Skin of body (tissue), 2 donors: Measurements from ENCODE around the gene CFAP43. TPM values are rescaled to one million over a fixed set of nuclear protein-coding genes. Genes with fewer than 3 reads are reported as not detected.

Experiments used
- DNase-seq: peaks from one replicate; lab custom pipeline; 2025; lab: John Stamatoyannopoulos, UW
- total RNA-seq: library from RNA; depleted of rRNA; stranded (reverse); fragments of >200 nt; gene quantifications from one replicate; pipeline ENCODE4 v1.2.3, GENCODE V29; 2014

Gene CFAP43
- total RNA-seq, 1 donor from 2014 or later: 1.6 TPM

DNA sequence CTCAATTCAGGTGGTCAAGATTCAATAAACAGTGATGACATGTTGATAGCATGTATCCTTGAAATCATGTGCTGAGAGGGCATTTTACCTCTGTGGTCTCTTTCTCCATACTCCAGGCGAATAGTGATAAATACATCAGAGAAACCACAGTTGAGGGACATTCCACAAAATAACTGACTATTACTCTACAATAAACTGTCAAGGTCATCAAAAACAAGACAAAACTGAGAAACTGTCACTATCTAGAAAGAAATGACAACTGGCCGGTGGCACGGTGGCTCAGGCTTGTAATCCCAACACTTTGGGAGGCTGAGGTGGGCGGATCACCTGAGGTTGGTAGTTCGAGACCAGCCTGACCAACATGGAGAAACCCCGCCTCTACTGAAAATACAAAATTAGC is 94.0 kb downstream of the CFAP43 start:
- DNase-seq: no peak

DNA sequence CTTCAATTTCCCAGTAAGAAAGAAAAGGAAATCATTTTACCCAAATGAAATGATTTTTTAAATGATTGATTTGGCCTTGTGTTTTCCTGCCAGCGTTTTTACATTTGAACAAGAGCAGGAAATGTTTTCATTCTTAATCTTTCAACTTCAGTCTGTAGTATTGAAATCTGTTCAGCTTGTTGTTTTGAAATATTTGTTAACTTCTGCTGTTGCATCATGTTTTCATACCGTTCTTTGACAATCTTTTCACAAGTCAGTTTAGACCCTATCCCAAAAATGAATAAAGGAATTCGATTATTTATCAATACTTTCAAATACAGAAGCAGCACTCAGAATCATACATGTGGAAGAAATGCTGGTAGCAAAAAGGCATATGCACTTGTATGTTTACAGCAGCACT is 102.1 kb downstream of the CFAP43 start:
- DNase-seq: no peak

DNA sequence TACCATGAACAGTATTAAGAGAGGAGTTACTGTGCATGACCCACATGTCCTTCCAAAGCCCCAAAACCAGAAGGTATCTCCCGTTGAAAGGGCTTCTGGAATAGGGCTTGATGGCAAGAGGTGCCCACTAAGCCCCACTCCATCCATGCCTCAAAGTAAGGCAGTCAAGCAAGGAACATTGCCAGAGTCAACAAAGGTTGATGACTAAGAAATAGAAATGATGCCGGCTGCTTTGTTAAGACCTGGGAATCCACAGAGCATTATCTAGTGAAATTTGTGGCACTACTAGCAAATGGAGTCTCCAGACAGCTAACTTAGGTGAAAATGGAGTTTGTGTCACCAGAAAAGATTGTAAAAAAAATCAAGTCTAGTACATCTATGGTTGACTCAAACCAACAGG is 104.0 kb downstream of the CFAP43 start:
- DNase-seq: no peak

DNA sequence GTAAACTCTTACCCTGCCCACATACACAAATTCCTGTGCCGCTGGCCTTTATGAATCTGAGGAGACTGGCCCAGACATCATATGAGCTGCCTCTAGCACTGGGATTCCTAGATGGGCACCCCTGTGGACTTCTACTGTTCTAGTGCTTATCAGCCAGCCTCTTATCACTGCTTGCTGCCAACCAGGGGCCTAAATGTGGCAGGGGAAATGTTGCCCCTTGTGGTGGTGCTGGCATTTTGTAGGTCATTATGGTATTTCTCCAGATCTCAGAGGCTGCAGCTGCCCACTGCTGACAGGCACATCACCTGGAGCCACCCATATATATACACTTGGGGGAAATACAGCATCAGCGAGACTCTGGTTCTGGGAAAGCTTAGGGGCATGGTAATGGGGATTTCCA is 104.8 kb downstream of the CFAP43 start:
- no peak for DNase-seq

DNA sequence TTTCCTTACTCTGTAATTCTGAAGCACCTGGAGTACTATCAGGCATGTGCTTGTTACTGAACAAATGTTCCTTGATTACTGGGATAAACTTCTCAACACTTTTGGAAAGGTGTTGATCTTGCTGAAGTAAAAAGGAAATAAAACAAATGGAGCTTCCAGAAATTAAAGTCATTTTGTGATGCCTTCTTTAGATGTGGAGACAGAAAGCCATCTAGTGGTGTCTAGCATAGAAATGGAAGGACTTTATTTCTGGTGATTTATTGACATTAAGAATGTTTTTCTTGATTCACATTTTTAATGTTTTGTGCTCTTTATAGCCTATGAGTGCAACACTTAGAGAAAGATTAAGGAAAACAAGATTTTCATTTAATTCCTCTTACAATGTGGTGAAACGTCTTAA is 108.8 kb downstream of the CFAP43 start:
- no peak for DNase-seq

DNA sequence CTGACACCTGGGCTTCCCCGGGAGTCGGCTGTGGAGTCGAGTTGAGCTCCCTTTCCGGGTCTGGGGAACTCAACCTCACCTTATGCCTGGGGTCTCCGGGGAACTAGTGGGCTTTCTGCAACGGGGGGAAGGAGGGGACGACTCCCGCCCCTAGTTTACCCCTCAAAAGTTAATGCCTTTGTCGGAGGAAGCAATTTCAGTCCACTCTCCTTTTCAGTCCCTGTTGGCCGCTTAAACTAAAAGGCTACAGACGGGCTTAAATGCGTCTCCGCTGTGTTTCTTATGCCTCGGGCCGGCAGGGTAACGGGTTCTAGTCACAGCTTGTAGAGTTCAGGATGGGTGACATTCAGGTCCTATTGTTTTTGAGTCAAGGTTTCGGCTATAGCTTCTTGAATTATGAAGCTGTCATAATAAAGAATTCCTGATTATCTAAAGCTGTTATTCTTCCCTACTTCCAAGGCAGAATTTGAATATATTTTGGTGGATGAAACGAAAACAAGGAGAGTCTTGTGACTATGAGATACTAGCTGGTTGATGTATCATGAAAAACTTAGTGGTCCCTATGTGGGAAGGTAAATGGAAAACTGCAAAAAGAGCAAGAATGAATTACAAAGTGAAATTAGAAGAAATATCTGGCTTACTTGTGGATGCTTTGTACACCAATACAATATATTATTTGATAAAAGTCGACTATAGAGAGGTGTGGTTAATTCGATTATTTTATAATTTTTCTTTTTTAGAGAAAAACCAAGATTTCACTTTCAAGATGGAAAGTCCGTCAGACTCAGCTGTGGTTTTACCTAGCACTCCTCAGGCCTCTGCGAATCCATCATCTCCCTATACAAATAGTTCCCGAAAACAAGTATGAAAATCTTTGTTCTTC is 109.7 kb downstream of the CFAP43 start:
- no peak for DNase-seq

DNA sequence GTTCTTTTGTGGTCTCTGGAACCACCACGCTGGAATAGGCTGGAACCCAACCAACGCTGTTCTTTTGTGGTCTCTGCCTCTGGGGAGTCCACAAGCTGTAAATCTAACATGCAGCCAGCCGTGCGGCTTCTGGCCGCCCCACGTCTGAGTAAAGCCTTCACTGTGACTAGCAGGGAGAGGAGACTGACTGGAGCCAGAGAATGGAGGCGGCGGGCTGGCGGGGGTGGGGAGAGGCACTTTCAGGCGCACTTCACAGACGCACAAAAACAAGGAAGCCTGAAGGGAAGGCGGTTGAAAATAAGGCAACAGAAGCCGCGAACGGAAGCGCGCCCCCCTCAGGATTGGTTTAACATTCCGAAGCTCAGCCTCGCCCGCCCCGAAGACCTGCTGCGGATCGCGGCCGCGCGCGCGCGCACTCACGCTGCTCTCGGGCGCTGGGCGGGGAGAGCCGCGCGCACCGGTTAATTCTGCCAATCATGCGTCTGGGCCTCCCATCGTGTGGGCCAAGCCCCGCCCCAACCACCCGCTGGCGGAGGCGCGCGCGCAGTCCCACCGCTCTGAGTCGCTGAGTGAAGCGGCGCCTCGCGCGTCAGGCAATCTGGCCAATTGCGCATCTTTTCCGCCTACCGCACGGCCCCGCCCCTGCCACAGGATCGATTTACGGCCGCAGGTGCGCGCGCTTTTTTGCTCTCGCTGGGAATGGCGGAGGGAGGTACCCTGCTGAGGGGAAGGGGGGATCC is 110.5 kb downstream of the CFAP43 start, which contains the start of gene SFR1:
Gene SFR1, plus strand, starts transcription at position 687 of the 740 bp plus-strand sequence. Its CDS starts 13 bp downstream, at position 700.
- peak; percentile 99 for DNase-seq

DNA sequence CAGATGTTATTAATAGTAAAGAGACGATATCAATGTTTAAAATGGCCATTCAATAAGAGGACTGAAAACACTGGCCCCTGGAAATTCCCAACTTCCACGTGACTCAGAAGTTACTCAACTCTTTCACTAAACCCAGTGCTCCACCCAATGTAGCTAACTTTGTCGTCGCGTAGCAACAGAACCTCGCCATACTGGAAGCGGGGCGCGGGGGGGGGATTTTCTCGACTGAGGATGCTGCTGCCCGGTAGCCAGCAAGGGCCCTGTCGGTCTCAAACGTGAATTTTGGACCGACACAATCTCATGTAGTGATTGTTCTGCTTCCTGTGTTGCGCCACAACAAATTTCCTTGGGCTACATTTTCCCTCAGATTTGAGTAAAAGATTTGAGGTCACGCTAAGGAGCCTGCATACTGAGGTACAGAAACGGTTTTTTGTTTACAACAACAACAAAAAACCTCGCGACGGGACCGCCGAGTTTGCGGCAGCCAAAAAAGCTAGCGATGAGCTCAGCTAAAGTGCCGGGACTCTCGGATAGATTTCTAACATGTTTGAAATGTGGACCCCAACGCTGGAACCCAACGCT is 111.2 kb downstream of the CFAP43 start:
- DNase-seq: peak; percentile 95

DNA sequence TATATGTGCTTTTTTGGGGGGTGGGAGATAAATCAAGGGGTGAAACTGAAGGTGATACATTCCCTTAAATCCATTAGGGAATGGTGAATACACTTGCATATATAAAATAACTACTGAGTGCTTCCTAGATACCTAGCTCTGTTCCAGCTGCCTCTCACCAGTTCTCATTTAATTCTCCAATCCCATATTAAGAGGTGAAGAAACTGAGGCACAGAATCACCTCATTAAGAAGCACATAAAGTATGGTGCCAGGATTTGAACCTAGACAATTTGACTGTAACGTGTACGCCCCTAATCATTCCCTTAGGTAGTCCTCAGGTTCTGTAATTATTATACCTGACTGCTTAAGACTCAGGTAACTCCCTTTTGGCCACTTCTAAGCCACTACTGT is 111.7 kb downstream of the CFAP43 start:
- no peak for DNase-seq

DNA sequence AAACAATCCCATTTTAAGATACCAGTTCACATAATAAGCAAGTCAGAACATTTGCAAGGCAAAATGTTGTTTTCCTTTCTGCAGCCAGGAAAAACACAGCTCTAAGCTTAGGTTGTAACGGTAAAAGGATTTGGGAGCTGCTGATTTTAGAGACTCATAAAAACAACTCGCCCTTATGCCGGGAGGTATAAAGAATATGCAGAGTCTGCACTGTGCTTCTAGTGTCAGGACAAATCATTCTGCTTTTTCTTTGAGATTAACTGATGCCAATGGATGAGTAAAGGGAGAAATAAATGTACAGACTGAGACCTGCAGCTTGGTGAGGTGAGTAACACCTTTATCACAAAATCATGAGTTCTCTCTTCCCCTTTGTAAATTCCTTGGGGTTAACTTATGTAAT is 112.2 kb downstream of the CFAP43 start:
- no peak for DNase-seq

DNA sequence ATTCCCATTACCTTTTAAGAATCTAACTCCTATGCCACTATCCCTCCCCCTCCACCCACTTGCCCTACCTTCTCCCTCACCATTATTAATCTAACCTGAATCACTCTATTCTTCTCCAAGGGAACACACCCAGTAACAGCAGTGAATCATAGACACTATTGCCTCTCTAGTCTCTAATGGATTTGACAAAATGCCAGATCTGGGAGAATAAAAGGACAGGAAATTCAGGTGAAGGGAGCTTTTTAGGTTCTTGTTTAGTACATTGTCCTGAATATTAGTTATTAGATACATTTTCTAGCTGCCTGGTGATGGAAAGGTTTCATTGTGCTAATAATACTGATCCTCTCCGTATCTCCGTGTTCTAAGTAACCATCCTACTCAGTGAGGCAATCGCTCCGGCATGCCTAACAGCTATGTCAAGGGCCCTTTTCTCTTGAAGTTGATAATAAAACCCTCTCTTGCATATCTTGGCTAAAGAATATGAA is 114.3 kb downstream of the CFAP43 start:
- no peak for DNase-seq

DNA sequence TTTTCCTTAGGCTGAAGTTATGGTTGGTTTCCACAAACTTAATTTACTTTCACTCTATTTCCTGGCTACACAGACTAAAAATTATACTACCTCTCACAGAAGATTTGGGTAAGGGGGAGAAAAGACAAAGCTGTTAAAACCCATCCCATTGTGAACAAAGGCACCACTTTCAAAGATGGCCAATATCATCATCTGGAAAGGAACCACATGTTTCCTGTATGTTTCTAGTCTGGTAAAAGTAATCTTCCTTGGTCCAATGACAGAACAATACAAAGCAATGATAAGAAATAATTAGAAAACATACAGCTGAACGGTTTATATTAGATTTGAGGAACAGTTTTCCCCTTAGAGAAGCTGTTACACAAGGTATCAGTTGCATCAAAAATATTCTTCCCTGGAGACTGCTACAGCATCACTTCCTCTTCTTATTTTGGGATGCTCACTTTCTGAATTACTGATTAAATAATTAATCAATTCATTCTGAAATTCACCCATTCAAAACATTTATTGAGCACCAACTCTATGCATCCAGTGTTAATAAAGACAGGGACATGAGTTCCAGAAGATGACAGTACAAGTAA is 118.7 kb downstream of the CFAP43 start:
- DNase-seq: no peak

DNA sequence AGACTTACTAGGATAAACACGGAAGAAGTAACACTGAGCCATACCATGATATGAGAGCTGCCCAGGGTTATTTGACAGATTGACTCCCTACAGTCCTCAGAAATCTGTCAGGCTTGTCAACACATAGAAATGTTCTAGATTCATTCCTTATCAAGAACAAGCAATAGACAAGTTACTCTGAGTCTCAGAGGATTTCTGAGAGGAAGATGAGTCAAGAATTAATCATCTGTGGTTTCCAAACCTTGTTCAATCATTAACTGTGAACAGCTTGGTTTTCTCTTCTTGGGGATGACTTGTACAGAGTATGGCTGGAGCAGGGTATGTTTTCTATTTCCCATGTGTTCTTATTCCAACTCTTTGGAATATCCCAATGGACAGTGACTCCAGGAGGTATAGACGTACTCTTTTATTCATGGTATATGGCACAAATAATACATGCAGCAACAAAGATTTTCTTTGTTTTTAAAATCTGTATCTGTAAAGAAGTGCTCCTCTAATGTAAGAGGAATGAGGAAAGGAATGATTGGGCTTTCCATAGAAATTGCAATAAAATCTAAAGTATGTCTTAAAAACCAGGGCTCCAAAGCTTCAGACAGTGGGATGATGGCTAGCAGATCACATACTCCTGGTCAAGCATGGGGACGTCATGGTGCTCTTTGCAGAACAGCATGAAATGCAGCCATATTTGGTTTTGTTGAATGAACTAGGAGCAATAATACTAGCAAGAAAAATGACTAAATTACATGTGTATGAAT is 122.1 kb downstream of the CFAP43 start:
- no peak for DNase-seq

DNA sequence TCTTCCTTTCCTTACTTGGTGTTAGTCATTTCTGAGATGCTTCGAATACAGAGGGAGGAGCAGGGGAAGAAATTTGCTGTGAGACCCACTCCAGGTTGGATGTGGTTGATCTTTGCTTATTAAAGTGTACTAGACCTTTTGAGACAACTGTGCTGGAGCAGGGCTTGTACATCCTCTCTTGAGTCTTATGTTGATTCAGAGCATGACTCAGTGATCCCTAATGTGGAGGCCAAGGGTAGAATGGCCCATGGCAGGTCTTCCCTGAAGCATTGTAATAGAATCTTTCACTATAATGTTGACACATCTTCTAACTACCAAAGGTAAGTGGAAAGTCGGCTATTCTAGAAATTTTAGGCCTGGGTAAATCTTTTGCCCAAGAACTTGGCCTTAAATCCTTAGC is 127.2 kb downstream of the CFAP43 start:
- no peak for DNase-seq

DNA sequence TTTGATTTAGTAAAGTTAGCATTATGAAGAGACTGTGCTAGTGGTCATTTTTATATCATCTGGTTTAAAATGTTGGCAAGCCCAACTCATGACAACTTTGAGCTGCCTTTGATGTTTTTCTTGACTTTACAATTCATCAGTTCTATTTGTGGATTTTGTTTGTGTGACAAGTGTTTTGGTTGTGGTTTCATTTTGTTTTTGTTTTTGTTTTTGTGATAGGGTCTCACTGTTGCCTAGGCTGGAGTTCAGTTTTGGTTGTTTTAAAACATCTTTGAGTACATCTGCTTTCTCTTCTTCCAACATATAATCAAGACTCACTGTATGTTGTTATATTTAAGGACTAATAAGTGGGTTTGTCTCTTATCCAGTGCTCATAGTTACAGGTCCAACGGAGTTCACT is 127.7 kb downstream of the CFAP43 start:
- DNase-seq: no peak

DNA sequence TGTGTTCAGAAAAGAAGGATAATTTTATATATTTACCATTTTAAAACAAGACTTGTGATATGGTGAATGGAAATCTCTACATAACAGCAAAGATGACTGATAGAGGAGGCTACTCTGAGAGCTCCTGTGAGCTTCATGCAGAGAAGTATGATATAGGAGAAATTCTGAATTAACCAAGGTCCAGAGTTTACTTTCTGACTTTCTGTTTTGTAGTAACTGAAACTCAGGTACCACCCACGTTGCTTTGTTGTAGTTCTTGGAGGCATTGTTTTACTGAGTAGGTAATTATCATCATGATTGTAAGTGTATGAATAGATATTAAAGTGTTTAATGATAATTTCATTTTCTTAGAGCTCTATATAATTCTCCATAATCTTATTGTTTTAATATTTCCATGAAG is 128.2 kb downstream of the CFAP43 start:
- no peak for DNase-seq

DNA sequence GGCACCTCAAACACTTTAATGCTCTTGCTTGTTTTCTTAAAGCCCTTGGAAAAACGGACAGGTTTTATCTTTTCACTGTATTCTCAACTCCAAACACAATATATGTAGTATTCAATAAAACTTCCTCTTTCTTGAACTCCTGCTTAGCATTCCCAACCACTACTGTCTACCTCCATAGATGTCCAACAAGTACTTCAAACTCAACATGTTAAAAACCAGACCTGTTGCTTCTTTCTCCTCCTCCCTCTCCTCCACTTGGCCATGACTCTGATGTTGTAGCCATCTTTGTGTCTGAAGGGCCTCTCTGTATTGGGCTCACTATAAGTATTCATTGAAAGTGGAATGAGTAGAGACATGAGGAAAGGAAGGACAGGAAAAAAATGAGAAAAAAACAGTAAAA is 130.3 kb downstream of the CFAP43 start:
- DNase-seq: no peak

DNA sequence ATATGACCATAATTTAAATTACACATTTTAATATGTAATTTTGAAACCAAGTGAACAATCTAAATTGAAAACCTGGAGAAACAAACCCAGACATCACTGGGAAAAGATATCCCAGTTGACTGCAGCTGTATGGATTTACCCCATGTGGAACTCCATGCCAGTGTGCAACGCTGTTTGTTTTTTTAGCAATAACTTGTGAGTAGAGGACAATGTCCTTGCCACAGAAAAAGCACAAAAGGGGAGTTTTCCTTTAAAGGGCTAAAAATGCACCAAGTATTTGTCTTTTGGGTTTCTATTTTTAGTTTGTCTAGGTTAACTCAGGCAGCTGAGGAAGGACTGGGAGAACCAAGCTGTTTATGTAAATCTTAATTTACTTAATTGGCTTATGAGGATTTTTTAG is 131.4 kb downstream of the CFAP43 start:
- DNase-seq: no peak

DNA sequence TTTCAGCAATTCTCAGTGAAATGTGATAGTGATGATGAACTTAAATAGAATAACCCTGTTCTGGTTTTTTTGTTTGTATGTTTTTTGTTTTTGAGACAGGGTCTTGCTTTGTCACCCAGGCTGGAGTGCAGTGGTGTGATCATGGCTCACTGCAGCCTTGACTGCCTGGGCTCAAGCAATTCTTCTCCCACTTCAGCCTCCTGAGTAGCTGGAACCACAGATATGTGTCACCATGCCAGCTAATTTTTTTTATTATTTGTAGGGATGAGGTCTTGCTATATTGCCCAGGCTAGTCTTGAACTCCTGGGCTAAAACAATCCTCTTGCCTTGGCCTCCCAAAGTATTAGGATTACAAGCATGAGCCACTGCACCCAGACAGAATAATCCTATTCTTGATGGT is 132.2 kb downstream of the CFAP43 start:
- no peak for DNase-seq

DNA sequence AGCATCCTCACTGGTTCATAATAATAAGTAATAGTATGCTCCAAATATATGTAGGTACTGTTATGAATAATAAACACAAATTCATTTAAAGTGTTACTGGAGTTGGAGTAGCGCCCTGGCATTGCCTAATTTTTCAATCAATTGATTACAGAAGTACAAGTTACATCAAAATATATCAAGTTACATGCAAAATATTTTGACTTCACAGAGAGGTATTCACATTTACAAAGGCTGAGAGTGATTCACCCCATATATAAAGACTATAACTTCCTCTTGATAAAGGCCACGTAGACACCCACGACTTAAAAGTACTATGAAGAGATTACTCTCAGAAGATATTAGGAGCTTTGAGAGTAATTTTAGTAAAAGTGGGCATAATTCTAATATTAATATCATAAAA is 132.9 kb downstream of the CFAP43 start:
- DNase-seq: no peak

DNA sequence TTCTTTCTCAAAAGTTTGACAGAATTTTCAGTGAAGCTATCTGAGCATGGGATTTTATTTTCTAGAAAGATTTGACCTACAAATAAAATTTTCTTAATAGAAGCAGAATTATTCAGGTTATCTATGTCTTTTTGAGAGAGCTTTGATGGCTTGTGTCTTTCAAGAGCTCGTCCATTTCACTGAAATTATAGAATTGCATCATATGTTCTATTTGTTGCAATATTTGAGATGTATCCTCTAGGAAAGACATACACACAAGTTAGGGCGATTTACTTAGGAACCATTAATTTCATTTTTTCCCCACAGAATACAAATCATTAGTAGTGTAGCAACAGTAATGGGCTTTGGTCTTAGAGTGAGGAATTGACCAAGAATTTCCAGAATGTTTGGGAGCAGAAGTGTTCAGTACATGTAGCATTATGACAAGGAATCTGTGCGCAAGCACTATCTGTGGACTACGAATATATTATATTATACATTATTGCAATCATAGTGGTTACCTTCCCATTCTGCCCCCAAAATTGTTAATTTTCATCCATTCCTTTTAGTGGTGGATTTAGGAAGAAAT is 133.7 kb downstream of the CFAP43 start:
- no peak for DNase-seq
